GM19023 (cell line): Measurements from ENCODE around the gene PYGO2.
A peak's percentile ranks its signal among the peaks of the same experiment; 100 is the strongest.

Experiments used
- ATAC-seq: cut with Tn5 transposase; IDR thresholded peaks from one replicate; pipeline ENCODE4 v1.9.1; 2021; ENCODE audit warnings: mild to moderate bottlenecking, moderate library complexity; ENCODE audit not compliant: unreplicated experiment

The PYGO2 gene

DNA sequence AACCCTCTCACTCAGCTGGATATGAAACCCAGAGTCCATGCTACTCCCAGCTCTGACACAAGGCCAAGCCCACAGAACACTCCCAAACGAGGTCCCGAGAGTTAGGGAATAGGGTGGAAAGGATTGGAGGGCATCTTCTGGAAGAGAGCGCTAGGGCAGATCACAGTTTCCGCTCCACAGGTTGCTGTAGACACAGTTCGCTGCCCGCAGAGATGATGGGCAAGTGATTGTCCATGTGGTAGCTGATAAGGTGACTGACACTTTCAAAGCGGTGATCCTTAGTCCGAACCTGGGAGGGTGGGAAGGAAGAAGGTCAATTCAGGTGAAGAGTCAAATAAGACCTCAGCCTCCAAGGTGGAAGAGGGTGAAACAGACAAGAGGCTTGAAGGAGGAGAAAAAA, 2.1 kb upstream of the PYGO2 start:
- ATAC-seq, result no peak

DNA sequence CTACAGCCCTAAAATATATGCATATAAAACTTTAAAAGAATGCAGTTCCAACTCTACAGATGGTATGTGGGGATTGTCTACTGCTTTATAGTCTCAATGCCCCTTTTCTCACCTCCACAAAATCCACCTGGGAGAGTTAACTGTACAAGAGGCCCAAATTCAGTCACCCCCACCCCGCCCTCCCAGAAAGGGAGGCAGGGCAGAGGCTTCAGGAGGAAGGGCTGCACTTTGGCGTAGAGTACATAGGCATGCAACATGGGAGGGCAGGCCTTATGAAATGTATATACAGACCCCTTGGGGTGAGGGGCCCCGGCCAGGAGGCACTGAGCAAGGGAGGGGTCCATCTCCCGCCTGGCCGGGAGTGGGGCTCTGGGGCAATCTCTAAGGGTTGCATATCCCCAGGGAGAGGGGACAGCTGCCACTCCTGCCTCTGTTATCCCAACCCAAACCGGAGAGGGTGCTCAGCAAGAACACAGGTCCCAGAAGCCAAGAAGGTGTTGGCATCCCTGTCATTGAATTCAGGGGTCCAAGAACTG, 1.3 kb upstream of the PYGO2 start:
- ATAC-seq, result no peak

DNA sequence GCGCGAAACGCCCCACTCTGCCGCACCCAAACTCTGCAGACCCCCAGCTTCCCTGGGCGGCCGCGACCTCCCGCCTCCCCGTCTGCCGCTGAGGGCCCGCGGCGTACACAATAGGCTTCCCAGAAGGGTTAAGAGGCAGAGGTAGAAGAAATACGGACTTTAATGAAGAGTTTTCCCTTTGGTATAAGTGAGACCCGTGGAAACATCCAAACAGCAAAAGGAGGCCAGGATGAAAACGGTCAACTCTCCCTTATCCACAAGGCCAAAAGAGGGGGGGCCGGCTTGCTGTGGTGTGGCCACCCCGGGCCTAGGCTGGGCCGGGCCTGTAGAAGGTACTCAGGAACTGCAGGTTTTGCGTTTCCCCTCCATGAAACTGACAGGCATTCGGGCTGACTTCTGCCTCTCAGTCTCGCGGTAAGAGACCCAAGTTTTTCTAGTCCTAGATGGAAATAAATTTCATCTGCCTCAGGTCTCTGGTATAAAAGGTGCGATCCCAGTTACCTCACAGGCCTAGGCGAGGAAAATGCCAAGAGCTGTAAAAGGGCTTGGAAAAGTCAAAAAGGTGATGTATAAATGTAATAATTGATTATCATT, 671 bp upstream of the PYGO2 start:
- ATAC-seq, result no peak

DNA sequence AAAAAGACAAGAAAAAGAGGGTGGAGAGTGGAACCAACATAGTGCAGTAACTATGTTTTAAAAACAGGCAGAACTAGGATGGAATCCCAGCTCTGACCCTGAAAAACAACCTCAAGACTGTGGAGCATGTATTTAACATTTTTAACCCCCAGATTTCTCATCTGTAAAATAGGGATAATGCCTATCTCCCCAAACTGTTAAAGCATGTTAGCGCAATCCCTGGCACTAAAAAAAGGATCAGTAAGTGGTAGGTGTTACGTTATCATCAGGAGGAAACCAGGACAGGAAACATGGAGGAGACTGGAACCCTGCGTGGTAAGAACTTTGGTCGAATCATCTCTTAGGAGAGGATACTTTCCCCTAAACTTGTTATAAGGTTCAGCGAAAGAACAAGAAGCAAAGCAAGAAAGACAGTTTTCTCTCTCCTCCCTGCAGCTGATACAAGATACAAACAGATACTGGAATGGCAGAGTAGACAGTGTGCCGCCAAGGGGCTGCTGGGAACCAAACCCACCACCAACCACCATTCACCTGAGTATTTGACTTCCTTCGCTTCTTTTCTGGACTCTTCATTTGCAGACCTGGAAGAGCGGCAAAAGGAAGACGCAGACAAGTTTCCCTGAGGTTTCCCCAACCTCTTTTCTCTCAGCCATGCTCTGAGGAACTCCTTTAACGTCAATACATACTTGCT, 991 bp downstream of the PYGO2 start:
- ATAC-seq, result no peak

DNA sequence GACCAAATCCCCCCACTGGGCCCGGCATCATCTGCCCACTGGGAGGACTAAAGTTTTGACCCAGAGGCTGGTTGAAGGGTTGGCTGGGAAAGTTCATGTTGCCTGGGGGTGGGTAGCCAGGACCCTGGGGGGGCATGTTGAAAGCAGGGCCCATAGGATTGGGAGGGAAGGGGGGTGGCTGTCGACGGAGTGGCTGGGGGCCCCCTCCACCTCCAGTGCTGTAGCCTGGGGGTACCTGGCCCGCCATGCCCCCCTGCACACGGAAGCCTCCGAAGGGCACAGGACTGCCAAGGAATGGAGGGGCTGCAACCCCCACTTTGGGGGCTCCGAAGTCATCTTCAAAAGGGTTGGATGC, 2.2 kb downstream of the PYGO2 start:
- ATAC-seq, result no peak

DNA sequence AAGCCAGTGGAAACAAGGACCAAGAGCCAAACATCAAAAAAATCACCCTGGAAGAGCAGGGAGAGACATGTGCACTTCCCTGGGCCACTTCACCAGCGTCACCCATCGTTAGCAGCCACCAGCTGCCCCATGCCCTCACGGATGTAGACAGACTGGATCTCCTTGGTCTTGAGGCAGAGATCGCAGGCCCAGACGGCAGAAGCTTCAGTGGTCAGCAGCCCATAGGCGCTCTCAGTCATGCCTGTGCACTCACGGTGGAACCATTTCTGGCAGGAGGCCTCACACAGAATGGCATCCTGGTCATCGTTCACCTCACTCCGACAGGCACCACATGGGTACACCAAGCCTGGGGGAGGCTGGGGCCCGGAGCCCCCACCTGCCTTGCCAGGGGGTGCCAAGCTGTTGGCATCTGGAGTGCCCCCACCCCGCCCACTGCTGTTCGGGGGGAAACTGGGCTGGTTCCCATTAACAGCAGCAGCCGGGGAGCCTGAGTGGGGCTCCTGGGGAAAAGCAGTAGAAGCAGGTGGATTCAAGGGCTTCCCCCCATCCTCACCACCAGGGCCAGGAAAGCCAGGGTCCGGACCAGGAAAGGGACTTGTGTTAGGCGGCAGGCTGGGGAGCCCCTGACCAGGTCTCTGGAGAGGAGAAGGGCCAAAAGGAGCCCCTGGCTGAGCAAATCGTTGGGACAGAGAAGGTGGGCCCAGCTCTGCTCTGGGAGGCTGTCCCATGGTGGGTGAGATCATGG, 2.7 kb downstream of the PYGO2 start:
- ATAC-seq, result no peak

DNA sequence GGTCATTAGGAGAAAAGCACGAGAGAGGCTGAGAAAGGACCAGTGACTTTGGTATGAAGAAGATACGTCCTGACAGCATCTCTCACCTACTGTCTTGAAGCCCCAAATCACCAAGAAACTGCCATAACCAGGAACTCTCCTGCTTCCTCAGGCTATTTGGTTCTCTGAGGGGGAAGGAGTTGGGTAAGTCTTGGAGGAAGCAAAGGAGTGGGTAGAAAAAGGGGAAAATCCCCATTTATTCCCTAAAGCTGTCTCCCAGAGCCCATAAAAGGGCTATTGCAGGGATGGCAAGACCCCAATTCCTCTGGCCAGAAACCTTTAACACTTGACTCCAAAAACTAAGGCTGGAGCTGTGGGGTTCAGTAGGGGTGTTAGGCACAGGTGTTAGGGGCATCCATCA, 3.5 kb downstream of the PYGO2 start:
- no peak for ATAC-seq

DNA sequence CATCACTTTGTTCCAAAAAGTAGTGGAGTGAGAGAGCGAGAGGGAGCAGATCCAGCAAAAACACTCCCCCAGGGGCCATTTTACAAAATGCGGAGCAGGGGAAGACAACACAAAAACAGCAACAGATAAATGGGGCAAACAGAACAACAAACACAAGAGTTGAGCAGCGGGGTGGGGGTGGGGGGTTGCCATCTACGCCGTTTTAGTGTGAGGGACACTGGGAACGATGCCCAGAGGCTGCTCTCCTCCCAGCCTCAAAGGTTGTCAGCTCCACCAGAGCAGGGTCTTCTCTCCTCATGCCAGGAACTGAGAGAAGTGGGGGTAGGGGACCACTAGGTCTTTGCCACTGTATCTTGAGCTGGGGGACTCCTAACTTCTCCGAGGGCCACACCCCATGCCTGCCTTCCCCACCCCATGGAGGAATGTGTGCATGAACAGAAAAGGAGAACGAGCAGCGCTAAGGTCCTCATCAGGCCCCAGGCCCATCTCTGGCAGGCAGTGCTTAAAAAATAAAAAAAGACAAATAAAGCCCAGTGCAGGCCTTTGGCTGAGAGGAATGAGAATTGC, 4.4 kb downstream of the PYGO2 start:
- no peak for ATAC-seq

DNA sequence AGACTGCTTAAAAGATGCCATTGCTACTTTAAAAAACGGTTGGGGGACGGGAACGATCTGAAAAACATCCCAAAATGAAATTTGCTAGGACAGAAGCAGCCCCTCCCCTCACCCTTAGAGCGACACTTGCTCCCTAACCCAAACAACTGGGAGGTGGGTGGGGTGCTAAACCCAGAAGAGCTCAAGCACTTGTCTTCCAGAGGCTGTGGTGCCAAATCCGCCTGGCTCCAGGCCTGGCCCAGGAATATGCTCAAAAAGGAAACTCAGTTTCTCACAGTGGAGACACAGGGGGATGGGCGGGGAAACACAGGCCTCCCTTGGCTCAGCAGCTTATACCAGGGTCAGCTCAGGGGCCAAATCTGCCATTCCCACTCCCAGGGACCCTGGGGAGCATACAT, 5.0 kb downstream of the PYGO2 start:
- no peak for ATAC-seq

DNA sequence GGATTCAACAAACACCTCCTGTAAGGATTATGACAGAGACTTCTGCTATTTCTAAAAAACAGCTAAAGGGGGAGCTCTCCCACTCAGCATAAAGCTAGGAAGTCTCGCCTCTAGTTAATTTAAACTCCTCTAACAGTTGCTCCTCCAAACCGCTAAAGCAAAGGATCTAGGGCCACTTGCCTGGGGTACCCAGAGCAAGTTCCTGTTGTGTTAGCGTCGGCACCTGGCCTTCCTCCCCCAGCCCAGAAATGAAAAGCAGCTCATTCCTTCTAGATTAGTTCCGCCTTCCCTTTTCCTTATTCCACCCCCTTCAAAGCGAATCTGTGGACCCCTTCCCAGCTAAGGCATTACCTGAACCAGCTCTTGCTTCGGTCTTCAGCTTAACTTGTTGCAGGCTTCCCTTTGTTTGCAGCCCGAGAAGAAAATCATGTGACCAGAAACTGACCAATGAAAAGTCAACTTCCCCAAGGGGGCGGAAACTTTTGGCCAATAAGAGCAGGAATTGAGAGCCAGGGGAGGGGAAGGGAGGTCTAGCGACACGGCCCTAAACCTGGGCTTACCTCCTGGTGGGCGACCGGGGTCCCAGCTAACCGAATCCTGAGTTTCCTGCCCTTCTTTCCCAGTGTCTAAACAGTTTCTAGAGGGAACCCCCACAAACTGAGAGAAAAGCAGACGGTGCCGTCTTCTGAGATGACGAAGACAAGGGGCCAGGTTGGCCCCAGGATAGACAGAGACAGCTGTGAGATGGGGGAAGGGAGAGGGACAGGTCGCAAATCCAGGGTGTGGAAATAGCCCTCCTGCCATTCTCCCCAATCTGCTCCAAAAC, 5.7 kb downstream of the PYGO2 start, which contains the start of gene PBXIP1:
Gene PBXIP1, minus strand, starts transcription at position 382 of the 826 bp plus-strand sequence. CDS start 2,378 bp downstream, outside the sequence.
- ATAC-seq, result peak; percentile 68

DNA sequence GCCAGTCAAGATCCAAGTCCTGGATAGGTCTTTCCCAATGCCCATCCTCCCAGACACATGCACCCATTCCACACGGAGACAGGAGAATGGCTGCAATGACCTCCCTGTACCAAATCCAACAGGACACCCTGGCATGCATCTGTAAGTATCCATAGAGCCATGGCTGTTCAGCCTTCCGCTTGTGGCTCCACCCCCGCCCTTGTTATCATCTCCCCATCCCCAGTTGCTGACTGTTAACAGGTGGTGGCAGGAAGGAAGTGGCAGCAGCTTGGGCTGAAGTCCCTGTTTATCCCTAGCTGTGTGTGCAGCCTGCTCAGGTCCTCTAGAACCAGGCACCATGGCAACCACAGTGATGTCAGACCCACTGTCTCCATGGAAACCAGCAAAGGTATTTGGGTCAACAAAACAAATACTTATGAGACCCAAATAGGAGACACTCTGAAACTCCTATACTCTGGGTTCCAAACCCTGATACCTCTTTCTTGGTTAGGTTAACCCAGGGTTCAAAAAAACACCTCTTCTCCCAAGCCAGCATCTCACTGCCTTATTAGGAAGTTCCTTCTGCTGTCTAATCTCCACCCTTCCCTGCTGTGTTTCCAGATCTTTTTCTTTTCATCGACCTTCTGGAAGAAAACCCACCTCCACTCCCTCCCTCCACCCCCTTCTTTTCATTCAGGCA, 6.4 kb downstream of the PYGO2 start:
- ATAC-seq, result peak; percentile 59

DNA sequence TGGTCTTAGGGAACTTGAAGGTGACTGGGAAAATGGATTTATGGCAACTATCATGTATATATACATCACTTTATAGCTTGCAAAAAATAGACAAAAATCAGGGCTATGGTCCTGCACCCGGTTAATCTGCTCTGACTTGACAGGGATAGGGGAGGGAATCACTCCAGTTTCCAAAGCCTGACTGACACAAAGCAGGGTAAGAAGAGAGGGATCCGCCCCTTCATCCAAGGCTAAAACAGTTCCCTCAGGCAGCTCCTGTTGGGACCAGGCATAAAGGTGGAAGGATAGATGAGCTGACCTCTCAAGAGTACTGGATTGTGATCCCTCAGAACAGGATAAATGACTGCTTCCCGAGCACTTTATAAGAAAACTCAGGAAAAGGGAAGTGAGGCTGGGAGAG, 7.0 kb downstream of the PYGO2 start:
- no peak for ATAC-seq

DNA sequence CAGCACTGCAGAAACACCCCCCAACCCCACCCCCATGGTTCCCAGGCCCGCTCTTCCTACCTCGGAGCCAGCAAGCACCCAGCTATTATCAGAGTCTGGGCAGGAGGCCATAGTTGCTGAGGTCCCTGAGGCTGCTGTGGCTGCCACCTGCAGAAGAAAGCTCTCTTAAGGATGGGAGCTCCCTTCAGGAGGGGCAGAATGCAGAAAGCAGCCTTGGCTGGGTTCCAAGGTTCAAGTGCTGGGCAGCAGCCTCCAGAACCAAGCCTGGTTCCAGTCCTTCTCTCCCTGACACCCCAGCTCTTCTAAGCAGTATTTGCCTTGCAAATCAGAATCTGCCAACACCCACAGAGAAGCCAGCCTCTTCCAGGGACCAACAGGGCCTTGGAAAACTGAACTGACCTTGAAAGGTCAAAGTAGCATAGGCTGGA, 8.0 kb downstream of the PYGO2 start:
- no peak for ATAC-seq

DNA sequence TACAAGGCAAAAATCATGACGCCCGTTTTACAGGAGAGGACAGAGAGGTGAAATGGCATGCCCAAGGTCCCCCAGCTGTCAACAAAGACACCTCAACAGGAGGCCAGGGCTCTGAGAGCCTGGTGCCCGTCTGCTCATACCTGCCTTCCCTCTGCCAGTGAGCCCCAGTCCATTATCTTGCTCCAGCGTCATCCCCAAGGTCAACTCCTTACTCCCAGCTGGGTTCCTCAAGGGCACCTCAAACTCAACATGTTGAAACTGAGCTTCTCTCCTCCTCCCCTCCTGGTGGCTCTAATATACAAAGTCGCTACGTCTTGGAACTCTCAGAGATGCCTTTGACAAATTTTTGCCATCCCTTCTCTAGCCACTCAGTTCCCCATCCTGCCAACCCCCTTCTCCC, 8.9 kb downstream of the PYGO2 start:
- ATAC-seq, result no peak

DNA sequence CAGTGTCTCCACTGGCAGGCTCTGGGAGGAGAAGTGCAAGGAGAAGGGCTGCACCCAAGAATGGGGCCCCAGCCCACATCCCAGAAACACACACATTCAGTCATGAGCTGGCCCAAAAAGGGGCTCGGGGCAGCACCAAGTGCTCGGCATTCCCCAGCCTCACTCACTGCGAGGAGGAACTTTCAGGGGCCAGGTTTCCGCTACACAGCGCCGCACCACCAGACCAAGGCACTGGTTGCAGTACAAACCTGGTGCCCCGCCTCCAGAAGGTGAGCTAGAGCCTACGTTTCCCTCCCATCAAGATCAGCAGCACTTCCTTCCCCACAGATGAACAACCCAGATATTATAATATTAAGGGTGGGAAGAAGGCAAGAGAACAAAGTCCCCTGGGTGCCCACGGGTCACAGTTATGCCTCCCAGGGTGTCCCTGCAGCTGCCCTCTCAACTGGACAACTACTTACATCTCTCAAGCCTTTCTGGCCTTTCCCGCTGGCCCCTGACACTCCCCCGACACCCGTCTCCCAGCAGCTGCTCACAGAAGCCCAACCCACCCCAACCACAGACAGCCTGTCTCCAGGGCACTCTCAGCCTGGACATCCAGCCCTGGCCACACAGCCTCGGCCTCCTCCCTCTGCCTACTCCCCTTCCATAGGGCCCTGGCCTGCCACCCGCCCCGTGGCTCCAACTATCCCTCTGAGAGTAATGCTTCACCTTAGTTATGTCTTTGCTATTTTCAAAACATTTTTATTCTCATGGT, 9.5 kb downstream of the PYGO2 start:
- no peak for ATAC-seq

DNA sequence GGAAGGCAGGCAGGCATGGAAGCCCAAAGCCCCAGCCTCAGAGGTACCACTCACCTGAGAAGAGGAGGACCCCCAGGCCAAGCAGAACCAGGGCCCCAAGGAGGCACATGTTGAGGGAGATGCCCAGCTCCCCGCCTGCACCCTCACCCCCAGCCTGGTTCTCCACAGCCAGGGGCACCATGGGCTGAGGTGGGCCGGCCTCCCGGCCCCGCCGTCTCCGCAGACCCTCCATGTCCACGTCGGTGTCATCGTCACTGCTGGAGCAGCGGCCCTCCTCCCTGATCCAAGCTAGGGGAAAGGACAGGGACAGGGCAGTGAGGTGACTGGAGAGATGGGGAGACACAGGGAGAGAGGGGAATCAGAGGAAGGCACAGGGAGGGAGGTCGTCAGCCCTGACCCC, 13.5 kb downstream of the PYGO2 start:
- no peak for ATAC-seq

DNA sequence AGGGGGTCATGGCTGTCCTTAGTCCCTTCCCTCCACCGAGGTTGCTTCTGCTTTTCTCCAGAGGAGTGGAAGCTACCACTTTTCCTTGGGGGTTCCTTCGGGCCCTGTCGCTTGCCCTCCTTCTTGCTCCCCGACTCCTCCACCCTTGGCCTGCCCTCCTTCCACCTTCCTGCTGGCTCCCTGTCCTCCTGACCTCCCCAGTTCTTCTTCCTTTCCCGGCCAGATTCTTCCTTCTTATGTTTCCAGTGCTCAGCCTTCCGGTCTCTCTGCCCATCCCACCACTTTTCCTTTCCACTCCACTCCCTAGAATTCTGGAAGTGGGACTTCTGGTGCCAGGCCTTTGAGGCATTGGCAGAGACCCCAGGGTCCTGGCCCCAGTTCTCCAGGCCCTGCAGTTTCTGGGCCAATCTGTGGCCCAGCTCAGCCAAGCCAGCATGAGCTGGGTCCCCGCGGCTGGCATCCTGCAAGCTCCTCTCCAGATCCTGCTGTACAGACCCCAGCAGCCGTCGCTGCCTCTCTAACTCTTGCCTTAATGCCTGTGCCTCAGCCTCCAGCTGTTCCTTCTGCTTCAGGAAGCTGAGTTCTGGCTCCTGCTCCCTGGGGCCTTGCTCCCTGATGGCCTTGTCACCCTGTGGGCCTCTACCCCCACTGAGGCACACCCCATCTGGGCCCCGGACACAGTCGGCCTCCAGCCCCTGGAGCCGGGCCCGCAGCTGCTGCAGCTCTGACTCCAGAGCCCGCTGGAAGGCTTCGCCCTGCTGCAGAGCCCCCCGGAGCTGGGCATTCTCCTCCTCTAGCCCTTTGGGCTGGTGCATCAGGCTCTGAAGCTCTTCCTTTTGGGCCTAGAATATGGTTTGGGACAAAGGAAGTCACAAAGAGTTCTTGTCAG, 15.4 kb downstream of the PYGO2 start:
- ATAC-seq, result no peak

DNA sequence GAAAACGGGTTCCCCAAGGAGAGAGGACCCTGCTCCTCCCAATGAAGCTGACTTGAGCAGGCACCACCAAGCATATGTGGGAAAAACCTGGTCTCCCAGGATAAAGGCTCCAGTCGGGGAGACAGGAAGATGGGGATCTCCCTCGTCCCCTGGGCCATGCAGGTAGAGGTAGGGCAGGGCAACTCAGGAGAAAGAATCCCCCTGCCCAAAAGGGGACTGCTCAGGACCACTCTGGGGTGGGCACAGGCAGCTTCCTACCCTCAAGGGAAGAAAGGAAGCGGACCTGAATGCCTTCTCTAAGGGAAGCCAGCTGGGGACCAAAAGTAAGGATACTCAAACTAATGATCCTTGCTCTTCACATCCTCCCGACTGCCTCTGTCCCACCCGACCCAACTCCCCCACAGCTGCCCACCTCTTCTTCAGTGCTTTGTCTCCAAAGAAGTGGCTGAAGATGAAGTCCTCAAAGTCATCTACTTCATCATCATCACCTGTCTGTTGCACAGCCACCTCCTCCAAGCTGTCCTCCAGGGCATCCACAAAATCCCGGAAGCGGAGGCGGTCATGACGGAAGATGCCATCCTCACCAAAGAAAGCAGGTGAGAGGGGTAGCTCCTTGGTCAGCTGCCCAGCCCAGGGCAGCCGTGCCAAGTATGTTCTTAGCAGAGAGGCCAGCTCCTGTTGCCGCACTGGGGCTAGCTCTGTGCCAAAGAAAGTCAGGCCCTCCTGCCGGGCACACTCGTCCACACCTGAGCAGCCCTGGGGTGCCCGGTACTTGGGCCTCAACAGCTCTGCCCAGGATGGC, 16.2 kb downstream of the PYGO2 start:
- no peak for ATAC-seq
